PC-3 (cell line): ENCODE data around the gene SWT1. TPM values are rescaled to one million over a fixed set of nuclear protein-coding genes. Genes with fewer than 3 reads are reported as not detected.

Source experiments
- ATAC-seq: fragments of 200-7000 bp; cut with Tn5 transposase; 2 replicates; pipeline ENCODE4 v1.9.1; 2020; ENCODE audit warnings: mild to moderate bottlenecking, moderate library complexity
- BruUV-seq: library from RNA; stranded (reverse); fragments of 400-500 nt; replicated peaks from 2 replicates; lab custom pipeline; 2021; lab: Mats Ljungman, UMichigan
- CTCF ChIA-PET: fragments of 300-600 bp; sonication (Branson Sonifier 250); formaldehyde crosslinking; loops from one replicate; lab custom pipeline; 2022; ENCODE audit warnings: antibody characterized with exemption; lab: Charles Lee
- POLR2A ChIA-PET: fragments of 300-600 bp; sonication (Branson Sonifier 250); formaldehyde crosslinking; loops from one replicate; lab custom pipeline; 2022; ENCODE audit warnings: antibody characterized with exemption; ENCODE audit not compliant: unreplicated experiment; lab: Charles Lee
- DNase-seq: peaks from one replicate; pipeline ENCODE4 v3.0.0-alpha.2; 2015
- H2AFZ ChIP-seq: fragments of 300-600 bp; sonication (generic); 2 replicates; pipeline ENCODE4 v1.6.0; 2016; ENCODE audit warnings: antibody characterized with exemption, low read length
- H3F3A ChIP-seq: fragments of 300-600 bp; sonication (generic); one replicate; pipeline ENCODE4 v1.6.0; 2017; ENCODE audit warnings: antibody characterized with exemption, low read length, control low read depth, mild to moderate bottlenecking; ENCODE audit not compliant: unreplicated experiment
- H3K27ac ChIP-seq: fragments of 300-600 bp; sonication (generic); 2 replicates; pipeline ENCODE4 v1.5.1; 2016; ENCODE audit warnings: mild to moderate bottlenecking, low read length
- H3K27me3 ChIP-seq: fragments of 300-600 bp; sonication (generic); 2 replicates; pipeline ENCODE4 v1.6.1; 2016; ENCODE audit warnings: low read length, mixed read lengths
- H3K36me3 ChIP-seq: fragments of 300-600 bp; sonication (generic); 2 replicates; pipeline ENCODE4 v1.6.1; 2016; ENCODE audit warnings: low read depth, mixed run types, low read length, mixed read lengths
- H3K4me1 ChIP-seq: fragments of 300-600 bp; sonication (generic); 2 replicates; pipeline ENCODE4 v1.5.1; 2016; ENCODE audit warnings: low read length; ENCODE audit not compliant: insufficient read depth
- H3K4me2 ChIP-seq: fragments of 300-600 bp; sonication (generic); 2 replicates; pipeline ENCODE4 v1.6.0; 2016; ENCODE audit warnings: low read length
- H3K4me3 ChIP-seq: fragments of 300-600 bp; sonication (generic); 2 replicates; pipeline ENCODE4 v1.5.1; 2016; ENCODE audit warnings: mild to moderate bottlenecking, low read length, mixed read lengths
- H3K79me2 ChIP-seq: fragments of 300-600 bp; sonication (generic); 2 replicates; pipeline ENCODE4 v1.6.1; 2017; ENCODE audit warnings: low read length, mixed read lengths
- H3K9ac ChIP-seq: fragments of 300-600 bp; sonication (generic); 2 replicates; pipeline ENCODE4 v1.6.0; 2016; ENCODE audit warnings: mild to moderate bottlenecking, low read length
- H3K9me2 ChIP-seq: fragments of 300-600 bp; sonication (generic); replicated peaks from 2 replicates; pipeline ENCODE4 v1.6.1; 2016; ENCODE audit warnings: mixed run types, low read length, mixed read lengths
- H3K9me3 ChIP-seq: fragments of 300-600 bp; sonication (generic); 2 replicates; pipeline ENCODE4 v1.6.1; 2016; ENCODE audit warnings: low read length, mixed read lengths
- H4K20me1 ChIP-seq: fragments of 300-600 bp; sonication (generic); 2 replicates; pipeline ENCODE4 v1.6.1; 2016; ENCODE audit warnings: low read length, mixed read lengths
- CTCF ChIP-seq: fragments of 300-600 bp; sonication (generic); conservative IDR thresholded peaks from 2 replicates; pipeline ENCODE4 v1.5.1; 2017; ENCODE audit warnings: antibody characterized with exemption, low read depth, mild to moderate bottlenecking, low read length
- EZH2 ChIP-seq: fragments of 300-600 bp; sonication (generic); IDR thresholded peaks from one replicate; pipeline ENCODE4 v1.6.1; 2017; ENCODE audit warnings: antibody characterized with exemption, mild to moderate bottlenecking, low read length; ENCODE audit not compliant: unreplicated experiment
- EZH2phosphoT487 ChIP-seq: fragments of 300-600 bp; sonication (generic); IDR thresholded peaks from 2 replicates; pipeline ENCODE4 v1.6.1; 2018; ENCODE audit warnings: mild to moderate bottlenecking, antibody characterized with exemption, low read length, borderline replicate concordance
- intact Hi-C: fragments of 100-400 bp; cut with micrococcal nuclease; formaldehyde crosslinking; loops from 2 replicates; pipeline ENCODE4 v1.9.0; 2023
- total RNA-seq: library from RNA; depleted of rRNA; stranded (reverse); fragments of >200 nt; gene quantifications from 2 replicates; pipeline ENCODE4 v1.2.3, GENCODE V29; 2014

The SWT1 gene
- total RNA-seq, 1 experiment from 2014 or later = 0.69 TPM

GRCh38 chr1:185267701-185268100 lies 110.7 kb downstream of the SWT1 start:
- H3K4me2 ChIP-seq = no peak overlapping the region
- intact Hi-C loops = no loop called here
- H3K36me3 ChIP-seq = no peaks in the 10 kb centered on the region
- CTCF ChIA-PET = no interaction called here
- H3K4me3 ChIP-seq = no peak overlapping the region
- H3K27me3 ChIP-seq = no peaks in the 10 kb centered on the region
- no peaks in the 10 kb centered on the region for H3F3A ChIP-seq
- no peaks in the 10 kb centered on the region for H4K20me1 ChIP-seq
- no peaks in the 10 kb centered on the region for H3K9me2 ChIP-seq
- POLR2A ChIA-PET = no interaction called here
- H3K9me3 ChIP-seq = no peaks in the 10 kb centered on the region
- no peaks in the 10 kb centered on the region for H3K4me1 ChIP-seq
- ATAC-seq (no peak), DNase-seq (no peak)
- BruUV-seq = no TSS peak
- H2AFZ ChIP-seq = no peak overlapping the region
- no peaks in the 10 kb centered on the region for H3K79me2 ChIP-seq
- TF ChIP-seq CTCF = no peak
- no peak for TF ChIP-seq EZH2phosphoT487
- TF ChIP-seq EZH2 = no peak
- no peak overlapping the region for H3K9ac ChIP-seq
- no peak overlapping the region for H3K27ac ChIP-seq

- CTCF ChIA-PET = no interaction called here
- intact Hi-C loops = no loop called here
- no peak for ATAC-seq
Observed at GRCh38 chr1:185268352-185268751, 111.4 kb downstream of the SWT1 start.

GRCh38 chr1:185271921-185272320 lies 115.0 kb downstream of the SWT1 start:
- H3K9me3 ChIP-seq = no peaks in the 10 kb centered on the region
- H3K27me3 ChIP-seq = no peaks in the 10 kb centered on the region
- H2AFZ ChIP-seq = no peak overlapping the region
- H3K9me2 ChIP-seq = no peaks in the 10 kb centered on the region
- no peak for TF ChIP-seq CTCF
- no peak for TF ChIP-seq EZH2phosphoT487
- TF ChIP-seq EZH2 = no peak
- ChIA-PET POLR2A (no interaction called here), CTCF (no interaction called here)
- H3K36me3 ChIP-seq = no peaks in the 10 kb centered on the region
- no peaks in the 10 kb centered on the region for H3F3A ChIP-seq
- H4K20me1 ChIP-seq = no peaks in the 10 kb centered on the region
- no peak overlapping the region for H3K9ac ChIP-seq
- H3K4me2 ChIP-seq = no peak overlapping the region
- no peak overlapping the region for H3K27ac ChIP-seq
- no peaks in the 10 kb centered on the region for H3K79me2 ChIP-seq
- no TSS peak for BruUV-seq
- DNase-seq (no peak), ATAC-seq (no peak)
- no peak overlapping the region for H3K4me3 ChIP-seq
- H3K4me1 ChIP-seq = no peaks in the 10 kb centered on the region
- intact Hi-C loops = no loop called here

More at GRCh38 chr1:185268352-185268751, 111.4 kb downstream of the SWT1 start:
- TF ChIP-seq EZH2phosphoT487 (no peak), CTCF (no peak)
- Histone ChIP-seq H3F3A (no peaks in the 10 kb centered on the region), H3K4me3 (no peak overlapping the region), H3K27ac (no peak overlapping the region), H3K79me2 (no peaks in the 10 kb centered on the region), H4K20me1 (no peaks in the 10 kb centered on the region), H3K9ac (no peak overlapping the region), H3K9me2 (no peaks in the 10 kb centered on the region), H3K36me3 (no peaks in the 10 kb centered on the region), H3K4me1 (no peaks in the 10 kb centered on the region), H3K27me3 (no peaks in the 10 kb centered on the region), H3K9me3 (no peaks in the 10 kb centered on the region), H3K4me2 (no peak overlapping the region), H2AFZ (no peak overlapping the region)
- DNase-seq = no peak
- no TSS peak for BruUV-seq
- POLR2A ChIA-PET = no interaction called here
